ENCODE measurements around the gene IZUMO1R. TPM values are rescaled to one million over a fixed set of nuclear protein-coding genes. Genes with fewer than 3 reads are reported as not detected.

Gene IZUMO1R
- total RNA-seq, 1 experiment from 2014 or later, result not detected

GRCh38 chr11:94312339-94312738 lies 8.0 kb downstream of the IZUMO1R start:
- Histone ChIP-seq H3K4ac (ENCODE audit: low read depth, low read length) (no peak overlapping the region), H3K9ac (ENCODE audit: extremely low read depth, insufficient read length, low read length) (no peak overlapping the region), H2AK5ac (ENCODE audit: insufficient read length, low read length) (no peak overlapping the region), H3K14ac (ENCODE audit: insufficient read depth, low read length) (no peak overlapping the region), H2BK120ac (ENCODE audit: low read depth, low read length, poor library complexity, severe bottlenecking) (no peak overlapping the region), H4K5ac (ENCODE audit: insufficient read length, low read depth, low read length) (no peak overlapping the region), H2BK5ac (ENCODE audit: insufficient read length, low read length) (no peak overlapping the region), H4K91ac (ENCODE audit: insufficient read length, low read depth, low read length) (no peak overlapping the region), H3K79me1 (ENCODE audit: insufficient read depth, low read depth, low read length, poor library complexity, severe bottlenecking) (no peaks in the 10 kb centered on the region), H3K27ac (ENCODE audit: insufficient read length, low read depth, low read length) (no peak overlapping the region), H3K9me3 (ENCODE audit: control insufficient read depth, low read depth, low read length) (no peaks in the 10 kb centered on the region), H2AFZ (ENCODE audit: low read length) (no peak overlapping the region), H3T11ph (ENCODE audit: low read length) (no peak overlapping the region), H3K23ac (ENCODE audit: insufficient read length, low read depth, low read length) (no peak overlapping the region), H3K56ac (ENCODE audit: insufficient read length, low read depth, low read length) (no peak overlapping the region), H3K27me3 (ENCODE audit: insufficient read depth, low read length) (no peaks in the 10 kb centered on the region), H2BK15ac (ENCODE audit: low read depth, low read length) (no peak overlapping the region), H3K4me1 (ENCODE audit: insufficient read depth, low read length) (no peaks in the 10 kb centered on the region), H2BK20ac (ENCODE audit: low read depth, low read length, poor library complexity, severe bottlenecking) (no peak overlapping the region), H4K20me1 (ENCODE audit: control insufficient read depth, insufficient read depth, insufficient read length) (no peaks in the 10 kb centered on the region), H4K8ac (replicated peaks; ENCODE audit: insufficient read length, low read depth, low read length) (no peak overlapping the region), H3K4me2 (ENCODE audit: insufficient read depth, insufficient read length, low read length) (no peak overlapping the region), H2BK12ac (ENCODE audit: insufficient read length, low read depth, low read length) (no peak overlapping the region), H3K18ac (ENCODE audit: insufficient read length, low read depth, low read length) (no peak overlapping the region), H3K79me2 (ENCODE audit: insufficient read depth, low read length) (no peaks in the 10 kb centered on the region), H3K23me2 (ENCODE audit: insufficient read length, low read depth, low read length, poor library complexity, severe bottlenecking) (no peaks in the 10 kb centered on the region)
- Mint-ChIP-seq H3K9me3 (no peaks in the 10 kb centered on the region), H3K4me3 (no peak overlapping the region), H3K27ac (no peak overlapping the region), H3K4me1 (no peaks in the 10 kb centered on the region), H3K36me3 (ENCODE audit: insufficient read depth in 1 of 3, low read depth in 3 of 3) (no peaks in the 10 kb centered on the region), H3K27me3 (ENCODE audit: low read depth) (peaks cover 10% of the 10 kb centered on the region)
- no CpG with 5 or more reads among the region's 4 CpGs for WGBS (ENCODE audit: extremely low coverage, insufficient read length, low lambda C conversion rate)
- no peak for TF ChIP-seq CTCF (conservative IDR thresholded peaks at IDR 0.05)
- DNase-seq, result no peak

Data from H9 (cell line).